H4 (cell line): ENCODE measurements around the gene TXLNB. TPM values are rescaled to one million over a fixed set of nuclear protein-coding genes. Genes with fewer than 3 reads are reported as not detected.
A peak's percentile ranks its signal among the peaks of the same experiment; 100 is the strongest.

Source experiments
- DNase-seq: peaks from one replicate; pipeline ENCODE4 v3.0.0-alpha.2; 2015; ENCODE audit warnings: low spot score
- total RNA-seq: library from RNA; depleted of rRNA; stranded (reverse); fragments of >200 nt; shearing (Covaris generic); gene quantifications from 2 replicates; pipeline ENCODE4 v1.2.3, GENCODE V29; 2014; rRNA removed

The TXLNB gene
- total RNA-seq = 0.04 and 0.18 TPM in 2 replicates

GRCh38 chr6:139291813-139292619 is at the start of gene TXLNB:
Gene TXLNB, minus strand, starts transcription at chr6:139291998. Its CDS starts 3,099 bp downstream, at chr6:139288899.
- peak; percentile 84 for DNase-seq

DNA sequence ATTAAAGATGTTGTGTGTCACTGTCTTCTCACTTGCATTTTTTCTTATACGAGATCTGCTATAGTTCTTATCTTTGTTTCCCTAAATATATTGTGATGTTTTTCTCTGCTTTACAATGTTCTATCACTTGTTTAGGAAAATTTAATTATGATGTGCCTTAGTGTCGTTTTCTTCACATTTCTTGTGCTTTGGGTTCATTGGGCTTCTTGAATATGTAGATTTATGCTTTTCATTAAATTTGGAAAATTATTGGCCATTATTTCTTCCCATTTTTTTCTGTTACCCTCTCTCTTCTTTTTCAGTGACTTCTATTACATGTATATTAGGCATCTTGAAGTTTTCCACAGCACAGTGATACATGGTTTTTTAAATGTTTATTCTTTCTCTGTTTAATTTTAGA is 49.3 kb upstream of the TXLNB start:
- DNase-seq = no peak

DNA sequence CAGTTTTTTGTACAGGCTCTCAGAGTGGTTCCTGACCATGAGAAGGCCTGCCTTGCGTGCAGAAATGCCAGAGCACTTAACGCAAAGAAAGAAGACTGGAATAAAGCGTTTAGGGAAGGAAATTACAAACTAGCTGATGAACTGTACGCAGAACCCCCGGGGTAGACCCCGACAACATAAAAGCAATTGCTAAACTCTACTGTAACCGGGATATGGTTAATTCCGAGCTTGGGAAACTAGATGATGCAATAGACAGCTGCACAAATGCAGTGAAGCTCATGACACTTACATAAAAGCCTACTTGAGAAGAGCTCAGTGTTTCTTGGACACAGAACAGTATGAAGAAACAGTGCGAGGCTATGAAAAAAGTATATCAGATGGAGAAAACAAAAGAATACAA is 47.0 kb upstream of the TXLNB start:
- DNase-seq = no peak

- no peak for DNase-seq
Observed at GRCh38 chr6:139337830-139338229, 46.0 kb upstream of the TXLNB start.

- no peak for DNase-seq
Observed at GRCh38 chr6:139337001-139337400, 45.2 kb upstream of the TXLNB start.

GRCh38 chr6:139336488-139336887 is 44.7 kb upstream of the TXLNB start:
- no peak for DNase-seq

- no peak for DNase-seq
Observed at GRCh38 chr6:139335447-139336210, 43.8 kb upstream of the TXLNB start.

DNA sequence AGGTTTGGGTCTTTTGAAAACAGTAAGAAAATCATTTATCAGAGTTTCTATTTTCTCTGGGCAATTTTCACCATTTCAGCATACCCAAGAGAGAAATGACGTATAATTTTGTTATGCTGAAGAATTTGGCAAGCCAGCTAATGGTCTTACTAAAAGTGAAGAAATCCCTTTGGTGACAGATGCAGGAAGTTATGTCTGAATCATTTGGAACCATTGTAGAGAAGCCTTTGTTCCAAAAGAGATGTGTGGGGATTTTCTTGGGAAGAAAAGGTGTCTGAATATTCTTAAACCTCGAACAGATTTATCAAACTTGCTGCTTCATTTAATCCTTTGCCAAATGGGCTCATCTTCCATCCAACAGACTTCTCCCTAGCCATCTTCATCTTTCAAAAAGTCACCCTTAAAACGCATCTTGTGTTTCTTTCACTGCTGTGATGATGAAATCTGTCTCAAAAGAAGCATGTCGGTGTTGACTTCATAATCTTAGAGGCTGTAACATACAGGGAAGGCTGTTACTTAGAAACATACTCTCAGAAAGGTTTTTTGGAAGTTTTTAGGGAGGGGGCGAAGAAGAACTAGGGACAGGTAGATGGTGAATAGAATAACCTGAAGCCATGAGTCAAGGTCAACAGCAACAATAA is 43.1 kb upstream of the TXLNB start:
- DNase-seq = no peak

- DNase-seq = no peak
Observed at GRCh38 chr6:139330826-139331500, 39.2 kb upstream of the TXLNB start.

- DNase-seq = no peak
Observed at GRCh38 chr6:139330306-139330705, 38.5 kb upstream of the TXLNB start.

GRCh38 chr6:139329224-139329623 is 37.4 kb upstream of the TXLNB start:
- no peak for DNase-seq

GRCh38 chr6:139327038-139327437 is 35.2 kb upstream of the TXLNB start:
- no peak for DNase-seq

GRCh38 chr6:139325686-139326085 is 33.9 kb upstream of the TXLNB start:
- no peak for DNase-seq

DNA sequence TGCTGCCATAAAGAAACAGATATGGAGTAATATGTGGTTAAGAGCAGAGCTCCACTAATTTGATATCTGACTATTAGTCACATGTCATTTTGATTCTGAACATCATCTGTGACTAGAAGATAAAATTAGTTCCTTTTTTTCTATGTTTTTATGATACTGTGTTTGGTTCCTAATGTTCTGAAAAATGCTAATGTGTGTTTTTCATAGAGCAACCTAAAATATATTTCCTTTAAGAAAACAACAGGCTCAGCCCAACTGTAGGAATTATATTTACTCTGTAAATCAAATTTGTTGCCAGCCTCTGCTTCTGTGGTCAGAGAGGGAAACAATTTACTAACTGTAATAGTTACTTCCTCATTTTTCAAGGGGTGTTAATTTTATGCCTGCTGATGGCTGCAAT is 33.3 kb upstream of the TXLNB start:
- DNase-seq = no peak

DNA sequence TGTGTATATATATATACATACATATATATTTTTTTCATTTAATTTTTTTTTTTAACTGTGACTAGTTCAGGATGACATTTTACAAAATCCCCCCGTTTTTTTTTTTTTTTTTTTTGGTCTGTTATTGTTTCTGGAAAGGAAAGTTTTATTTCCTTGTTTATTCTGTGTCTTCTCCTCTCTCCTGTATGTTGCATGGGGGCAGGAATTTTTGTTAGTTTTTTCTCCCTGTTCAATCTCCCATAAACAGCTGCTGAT is 32.4 kb upstream of the TXLNB start:
- no peak for DNase-seq

GRCh38 chr6:139323511-139324300 is 31.9 kb upstream of the TXLNB start:
- peak; percentile 43 for DNase-seq

GRCh38 chr6:139320081-139320480 is 28.3 kb upstream of the TXLNB start:
- no peak for DNase-seq

- no peak for DNase-seq
Observed at GRCh38 chr6:139316622-139317317, 25.0 kb upstream of the TXLNB start.

GRCh38 chr6:139313784-139314545 is 22.2 kb upstream of the TXLNB start:
- no peak for DNase-seq

DNA sequence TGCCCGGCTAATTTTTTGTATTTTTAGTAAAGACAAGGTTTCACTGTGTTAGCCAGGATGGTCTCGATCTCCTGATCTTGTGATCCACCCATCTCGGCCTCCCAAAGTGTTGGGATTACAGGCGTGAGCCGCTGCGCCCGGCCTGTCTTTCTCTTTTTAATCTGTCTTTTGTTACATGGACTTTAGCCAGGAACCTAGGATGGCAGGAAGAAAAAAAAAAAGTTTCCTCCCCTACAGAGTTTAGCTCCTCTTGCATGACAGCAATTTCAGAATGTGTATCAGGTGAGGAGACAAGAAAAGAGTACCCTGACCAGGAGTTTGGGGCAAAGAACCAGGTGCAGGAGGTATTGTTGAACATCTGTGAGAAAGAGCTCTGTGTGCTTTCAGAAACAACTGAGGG is 21.4 kb upstream of the TXLNB start:
- DNase-seq = no peak
